GM12875 (cell line): ENCODE measurements around the gene ABCG1.

Source experiments
- H3K4me3 ChIP-seq: one replicate; pipeline ENCODE4 v1.5.1; 2011; ENCODE audit warnings: low read depth, low read length, control low read depth
- CTCF ChIP-seq: IDR thresholded peaks from 2 replicates; pipeline ENCODE4 v1.5.1; 2011; ENCODE audit warnings: low read depth, mild to moderate bottlenecking, control low read depth, inconsistent platforms, low read length, moderate library complexity, borderline replicate concordance; ENCODE audit not compliant: insufficient read depth

The ABCG1 gene

DNA sequence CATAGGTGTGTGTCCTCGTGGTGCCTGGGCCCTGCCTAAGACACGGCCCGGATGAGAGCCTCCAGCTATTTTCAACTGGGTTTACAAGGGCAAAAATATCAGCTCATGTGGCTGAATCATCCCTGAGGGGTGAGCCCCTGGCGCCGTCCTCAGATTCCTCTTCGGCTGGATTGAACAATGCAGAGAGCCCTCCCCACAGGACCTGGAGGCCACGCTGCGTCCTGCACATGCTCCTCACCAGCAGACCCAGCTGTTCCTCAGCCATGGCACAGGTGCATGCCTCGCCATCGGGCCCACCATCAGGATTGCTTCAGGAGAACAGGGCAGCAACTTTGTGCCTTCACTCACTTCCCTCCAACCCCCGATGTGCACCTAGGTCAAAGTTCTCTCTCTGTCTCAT lies 60.9 kb downstream of the ABCG1 start:
- no peak overlapping the region for H3K4me3 ChIP-seq
- no peak for TF ChIP-seq CTCF

- TF ChIP-seq CTCF = no peak
- no peak overlapping the region for H3K4me3 ChIP-seq
These were observed 61.6 kb downstream of the ABCG1 start for GRCh38 chr21:42280356-42281180.

DNA sequence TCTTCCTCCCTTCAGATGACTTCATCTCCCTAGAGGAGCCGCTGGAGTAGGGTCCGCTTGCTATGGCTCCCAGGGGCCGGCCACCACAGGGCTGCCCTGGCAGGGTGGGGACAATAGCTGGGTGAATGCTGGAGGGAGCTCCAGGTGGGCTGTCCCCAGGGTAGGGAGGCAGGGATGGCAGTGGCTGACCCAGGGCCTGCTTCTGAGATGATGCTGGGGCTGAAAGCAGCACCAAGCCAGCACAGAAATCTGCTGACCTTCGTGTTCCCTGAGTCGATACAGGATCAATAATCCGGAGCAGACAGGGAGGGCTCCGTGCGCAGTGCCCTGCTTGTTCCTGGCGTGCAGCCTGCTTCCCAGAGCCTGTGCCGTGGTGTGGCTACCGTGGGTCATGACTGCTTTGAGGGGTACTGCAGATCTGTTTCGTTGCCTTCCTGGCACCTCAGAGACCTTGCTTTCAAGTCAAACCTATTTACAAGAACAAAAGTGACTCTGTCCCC lies 62.3 kb downstream of the ABCG1 start:
- no peak for TF ChIP-seq CTCF
- H3K4me3 ChIP-seq = no peak overlapping the region

DNA sequence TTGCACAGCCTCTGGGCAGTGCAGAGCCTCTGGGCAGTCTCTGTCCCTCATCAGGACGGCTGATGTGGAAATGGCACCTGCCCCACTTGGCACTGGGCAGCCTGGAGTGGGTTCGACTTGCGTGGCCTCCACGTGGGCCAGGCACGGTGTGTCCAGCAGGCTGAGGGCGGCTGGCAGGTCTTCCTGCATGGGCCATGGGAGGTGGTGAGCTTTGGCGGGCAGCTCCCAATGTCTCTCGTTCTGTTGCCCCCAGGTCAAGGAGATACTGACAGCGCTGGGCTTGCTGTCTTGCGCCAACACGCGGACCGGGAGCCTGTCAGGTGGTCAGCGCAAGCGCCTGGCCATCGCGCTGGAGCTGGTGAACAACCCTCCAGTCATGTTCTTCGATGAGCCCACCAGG lies 63.1 kb downstream of the ABCG1 start:
- TF ChIP-seq CTCF = no peak
- H3K4me3 ChIP-seq = no peak overlapping the region

- H3K4me3 ChIP-seq = no peak overlapping the region
- no peak for TF ChIP-seq CTCF
These were observed 63.8 kb downstream of the ABCG1 start for GRCh38 chr21:42282715-42283114.

- TF ChIP-seq CTCF = no peak
These were observed 66.8 kb downstream of the ABCG1 start for GRCh38 chr21:42285569-42286245.

More at GRCh38 chr21:42285569-42286245, 66.8 kb downstream of the ABCG1 start:
- no peak overlapping the region for H3K4me3 ChIP-seq
